CD14-positive monocyte (primary cell): ENCODE data around the gene SH3GL3. TPM values are rescaled to one million over a fixed set of nuclear protein-coding genes. Genes with fewer than 3 reads are reported as not detected.
A peak's percentile ranks its signal among the peaks of the same experiment; 100 is the strongest.

ENCODE experiments used
- DNase-seq, 3 donors: peaks; one replicate each; pipeline ENCODE4 v3.0.0-alpha.2; 2011 to 2022
- H2AFZ ChIP-seq: 2 replicates; pipeline ENCODE4 v1.6.0; 2012; ENCODE audit warnings: mild to moderate bottlenecking, low read depth, low read length, inconsistent platforms; ENCODE audit not compliant: insufficient read depth, poor library complexity, severe bottlenecking
- H3K27ac ChIP-seq, 2 donors: 1 replicate in 1 of 2; 2 replicates in 1 of 2; pipeline ENCODE4 v1.5.1; 2012 to 2013; ENCODE audit warnings: low read length in 2 of 2, control low read depth in 1 of 2, inconsistent platforms in 1 of 2, low read depth in 1 of 2, mild to moderate bottlenecking in 1 of 2
- H3K27me3 ChIP-seq, 2 donors: one replicate each; pipeline versions ENCODE4 v1.6.0 to v1.6.1; 2011 to 2013; ENCODE audit warnings: low read length in 2 of 2; ENCODE audit not compliant: control insufficient read depth in 2 of 2, insufficient read depth in 2 of 2
- H3K36me3 ChIP-seq, 2 donors: replicated peaks in 1 of 2; 1 replicate in 1 of 2; 2 replicates in 1 of 2; pipeline versions ENCODE4 v1.5.1 to v1.6.1; 2012 to 2013; ENCODE audit warnings: low read length in 2 of 2, control low read depth in 1 of 2, inconsistent platforms in 1 of 2, mild to moderate bottlenecking in 1 of 2; ENCODE audit not compliant: insufficient read depth in 2 of 2, control insufficient read depth in 1 of 2
- H3K4me1 ChIP-seq, 2 donors: 1 replicate in 1 of 2; 2 replicates in 1 of 2; pipeline versions ENCODE4 v1.5.1 to v1.6.1; 2012 to 2013; ENCODE audit warnings: low read length in 2 of 2, control low read depth in 1 of 2, inconsistent platforms in 1 of 2, mild to moderate bottlenecking in 1 of 2, moderate library complexity in 1 of 2; ENCODE audit not compliant: insufficient read depth in 2 of 2, control insufficient read depth in 1 of 2
- H3K4me2 ChIP-seq: replicated peaks from 2 replicates; pipeline ENCODE3; 2012; ENCODE audit warnings: low read length, moderate library complexity, mild to moderate bottlenecking; ENCODE audit not compliant: poor library complexity, severe bottlenecking; ENCODE audit errors: extremely low read depth
- H3K4me3 ChIP-seq, 3 experiments: fragments of 200-600 bp in 1 of 3; sonication (generic) in 1 of 3; replicated peaks in 1 of 3; 1 replicate in 2 of 3; 2 replicates in 1 of 3; pipeline ENCODE4 v1.5.1; 2011 to 2013; ENCODE audit warnings: low read length in 3 of 3, mild to moderate bottlenecking in 3 of 3, control low read depth in 2 of 3, low read depth in 2 of 3, inconsistent platforms in 1 of 3, moderate library complexity in 1 of 3
- H3K79me2 ChIP-seq: 2 replicates; pipeline ENCODE4 v1.6.0; 2012; ENCODE audit warnings: mild to moderate bottlenecking, control low read depth, inconsistent platforms, low read length, moderate library complexity; ENCODE audit not compliant: insufficient read depth
- H3K9ac ChIP-seq: 2 replicates; pipeline ENCODE4 v1.6.0; 2017; ENCODE audit warnings: low read length, mild to moderate bottlenecking; ENCODE audit not compliant: insufficient read depth, poor library complexity, severe bottlenecking
- H3K9me3 ChIP-seq, 2 donors: replicated peaks in 1 of 2; 1 replicate in 1 of 2; 2 replicates in 1 of 2; pipeline versions ENCODE4 v1.5.1 to v1.6.1; 2012 to 2013; ENCODE audit warnings: low read length in 2 of 2, control low read depth in 1 of 2; ENCODE audit not compliant: control insufficient read depth in 1 of 2, insufficient read depth in 1 of 2
- H4K20me1 ChIP-seq: 2 replicates; pipeline ENCODE4 v1.6.0; 2012; ENCODE audit warnings: mild to moderate bottlenecking, low read length, control low read depth, moderate library complexity; ENCODE audit not compliant: insufficient read depth
- H3K27ac Mint-ChIP-seq, 7 donors: one replicate each; pipeline ENCODE4 v1.8.0; 2020; ENCODE audit warnings: mild to moderate bottlenecking in 7 of 7, mixed read lengths in 7 of 7, moderate library complexity in 6 of 7, inconsistent platforms in 2 of 7
- H3K27me3 Mint-ChIP-seq, 3 donors: one replicate each; pipeline ENCODE4 v1.8.0; 2021 to 2022; ENCODE audit warnings: low read depth in 3 of 3, mild to moderate bottlenecking in 3 of 3, mixed read lengths in 3 of 3, moderate library complexity in 3 of 3, inconsistent platforms in 1 of 3
- H3K36me3 Mint-ChIP-seq, 2 donors: one replicate each; pipeline ENCODE4 v1.8.0; 2020; ENCODE audit warnings: mixed read lengths in 2 of 2, inconsistent platforms in 1 of 2, mild to moderate bottlenecking in 1 of 2
- H3K4me1 Mint-ChIP-seq: one replicate; pipeline ENCODE4 v1.8.0; 2020; ENCODE audit warnings: mild to moderate bottlenecking, mixed read lengths
- H3K4me3 Mint-ChIP-seq, 2 donors: one replicate each; pipeline ENCODE4 v1.8.0; 2020; ENCODE audit warnings: mild to moderate bottlenecking in 2 of 2, mixed read lengths in 2 of 2, moderate library complexity in 1 of 2
- H3K9me3 Mint-ChIP-seq, 7 donors: one replicate each; pipeline ENCODE4 v1.8.0; 2020 to 2022; ENCODE audit warnings: mixed read lengths in 7 of 7, mild to moderate bottlenecking in 6 of 7, moderate library complexity in 6 of 7, inconsistent platforms in 2 of 7
- WGBS: methylation state at CpG from one replicate; pipeline ENCODE4 v1.1.5; 2013; ENCODE audit warnings: missing lambda C conversion rate; ENCODE audit not compliant: insufficient coverage; 5-methylcytosine and 5-hydroxymethylcytosine counted together
- intact Hi-C, 2 donors: fragments of 100-400 bp; cut with micrococcal nuclease; formaldehyde crosslinking; loops; one replicate each; pipeline versions ENCODE4 v1.15.0 to v1.15.1; 2023
- polyA plus RNA-seq, 3 donors: library from polyadenylated mRNA; depleted of rRNA in 1 of 3; unstranded in 2 of 3; stranded (reverse) in 1 of 3; fragments of 300-500 nt in 2 of 3; fragments of >200 nt in 1 of 3; fragmentation: Illumina TruSeq in 2 of 3; gene quantifications; 1 replicate in 2 of 3; 2 replicates in 1 of 3; pipeline ENCODE4 v1.2.3, GENCODE V29; 2012 to 2021
- TF ChIP-seq, protein P1 (sequence below): fragments of 200-600 bp; IDR thresholded peaks from one replicate; pipeline ENCODE4 v1.8.0; 2022; ENCODE audit warnings: antibody characterized with exemption, mild to moderate bottlenecking

SH3GL3 gene
- polyA plus RNA-seq, 3 donors, result not detected

DNA sequence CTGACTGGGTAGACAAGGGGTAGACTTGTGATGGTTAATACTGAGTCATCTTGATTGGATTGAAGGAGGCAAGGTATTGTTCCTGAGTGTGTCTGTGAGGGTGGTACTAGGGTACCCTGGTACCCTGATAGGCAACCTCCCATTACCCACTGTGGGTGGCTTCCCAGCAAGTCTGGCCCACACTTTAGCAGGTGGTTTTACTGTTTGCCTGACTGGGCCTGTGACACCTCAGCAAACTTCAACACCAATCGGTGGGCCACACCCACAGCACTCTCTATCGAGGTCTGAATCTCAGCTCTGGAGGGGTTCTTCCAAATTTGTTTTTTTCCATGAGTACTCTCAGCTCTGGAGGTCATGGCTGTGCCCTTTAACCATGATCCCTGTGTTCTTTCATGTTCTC is 24.6 kb upstream of the SH3GL3 start:
- Histone ChIP-seq H3K79me2 (no peaks in the 10 kb centered on the region), H3K27me3 (no peaks in the 10 kb centered on the region), H3K36me3 (no peaks in the 10 kb centered on the region), H3K9me3 (no peaks in the 10 kb centered on the region), H3K4me3 (no peak overlapping the region), H4K20me1 (no peaks in the 10 kb centered on the region), H3K9ac (no peak overlapping the region), H2AFZ (no peak overlapping the region), H3K4me2 (no peak overlapping the region), H3K4me1 (peaks cover 4 to 5% of the 10 kb centered on the region in 2 donors), H3K27ac (no peak overlapping the region)
- H3K4me1 Mint-ChIP-seq, result peaks cover 6% of the 10 kb centered on the region
- no peak for DNase-seq
- no peaks in the 10 kb centered on the region for H3K36me3 Mint-ChIP-seq
- no peak overlapping the region for H3K4me3 Mint-ChIP-seq
- WGBS, result no CpG with 5 or more reads among the region's 2 CpGs
- H3K9me3 Mint-ChIP-seq, result peaks cover 0 to 2% (median 0%) of the 10 kb centered on the region in 7 donors
- H3K27me3 Mint-ChIP-seq, result peaks cover 0 to 6% (median 1%) of the 10 kb centered on the region in 3 donors
- TF ChIP-seq, protein P1, sequence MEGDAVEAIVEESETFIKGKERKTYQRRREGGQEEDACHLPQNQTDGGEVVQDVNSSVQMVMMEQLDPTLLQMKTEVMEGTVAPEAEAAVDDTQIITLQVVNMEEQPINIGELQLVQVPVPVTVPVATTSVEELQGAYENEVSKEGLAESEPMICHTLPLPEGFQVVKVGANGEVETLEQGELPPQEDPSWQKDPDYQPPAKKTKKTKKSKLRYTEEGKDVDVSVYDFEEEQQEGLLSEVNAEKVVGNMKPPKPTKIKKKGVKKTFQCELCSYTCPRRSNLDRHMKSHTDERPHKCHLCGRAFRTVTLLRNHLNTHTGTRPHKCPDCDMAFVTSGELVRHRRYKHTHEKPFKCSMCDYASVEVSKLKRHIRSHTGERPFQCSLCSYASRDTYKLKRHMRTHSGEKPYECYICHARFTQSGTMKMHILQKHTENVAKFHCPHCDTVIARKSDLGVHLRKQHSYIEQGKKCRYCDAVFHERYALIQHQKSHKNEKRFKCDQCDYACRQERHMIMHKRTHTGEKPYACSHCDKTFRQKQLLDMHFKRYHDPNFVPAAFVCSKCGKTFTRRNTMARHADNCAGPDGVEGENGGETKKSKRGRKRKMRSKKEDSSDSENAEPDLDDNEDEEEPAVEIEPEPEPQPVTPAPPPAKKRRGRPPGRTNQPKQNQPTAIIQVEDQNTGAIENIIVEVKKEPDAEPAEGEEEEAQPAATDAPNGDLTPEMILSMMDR, result no peak
- intact Hi-C loops, result no loop called here
- H3K27ac Mint-ChIP-seq, result peak overlapping the region in 1 of 7 donors; percentile 20

DNA sequence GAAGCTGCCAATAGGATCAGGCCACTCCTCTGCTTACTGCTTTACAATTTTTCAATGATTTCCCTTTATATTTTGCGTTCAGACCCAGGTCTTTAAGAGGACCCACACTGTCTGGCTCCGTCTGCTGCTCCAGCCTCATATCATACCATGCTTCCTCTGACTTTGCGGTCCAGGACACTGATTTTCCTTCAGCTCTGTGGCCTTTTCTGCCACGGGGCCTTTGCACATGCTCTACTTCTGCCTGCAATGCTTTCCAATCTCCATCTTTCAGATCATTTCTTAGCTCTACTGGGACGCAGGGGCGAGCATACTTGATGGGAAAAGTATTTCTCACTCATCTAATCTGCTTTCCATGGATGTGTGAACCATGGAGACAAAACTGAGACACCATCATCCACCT is 23.0 kb upstream of the SH3GL3 start:
- Mint-ChIP-seq H3K4me3 (no peak overlapping the region), H3K4me1 (peaks cover 17% of the 10 kb centered on the region), H3K27ac (no peak overlapping the region), H3K27me3 (peaks cover 0 to 6% (median 1%) of the 10 kb centered on the region in 3 donors), H3K36me3 (no peaks in the 10 kb centered on the region), H3K9me3 (peaks cover 0 to 4% (median 0%) of the 10 kb centered on the region in 7 donors)
- WGBS, result 97% methylated on average over 3 of the region's 6 CpGs
- Histone ChIP-seq H3K9me3 (no peaks in the 10 kb centered on the region), H4K20me1 (no peaks in the 10 kb centered on the region), H3K79me2 (no peaks in the 10 kb centered on the region), H3K27me3 (no peaks in the 10 kb centered on the region), H3K4me1 (peaks cover 13 to 17% of the 10 kb centered on the region in 2 donors), H3K36me3 (no peaks in the 10 kb centered on the region), H3K4me3 (no peak overlapping the region), H3K4me2 (no peak overlapping the region), H2AFZ (no peak overlapping the region), H3K9ac (no peak overlapping the region), H3K27ac (no peak overlapping the region)
- TF ChIP-seq, protein P1, result no peak
- intact Hi-C loops, result no loop called here
- DNase-seq, result no peak
